Measurements from ENCODE around the gene ZNF570.

GRCh38 chr19:37467608-37468090 lies 1.5 kb upstream of the ZNF570 start:
- TF ChIP-seq CTCF (tag by site-specific recombination; IDR thresholded peaks at IDR 0.05), result no peak
- TF ChIP-seq ZNF140 (tag by site-specific recombination; IDR thresholded peaks at IDR 0.05), result no peak
- TF ChIP-seq RBAK (tag by site-specific recombination; IDR thresholded peaks at IDR 0.05), result no peak
- TF ChIP-seq HOXA7 (CRISPR knock-in tag; IDR thresholded peaks at IDR 0.05; ENCODE audit: borderline replicate concordance), result no peak

All from HEK293 (cell line).